NB4 (cell line): Measurements from ENCODE around the gene BFSP1.

Experiments
- DNase-seq: peaks from one replicate; pipeline ENCODE4 v3.0.0; 2010; ENCODE audit warnings: low read depth
- H3K4me3 ChIP-seq: one replicate; pipeline ENCODE4 v1.5.1; 2011; ENCODE audit warnings: mild to moderate bottlenecking, low read depth, low read length, moderate library complexity
- CTCF ChIP-seq: IDR thresholded peaks from one replicate; pipeline ENCODE4 v1.5.1; 2012; ENCODE audit warnings: low read depth, low read length
- MAX ChIP-seq: IDR thresholded peaks from 2 replicates; pipeline ENCODE4 v1.6.1; 2011; ENCODE audit warnings: low read depth, low read length
- MYC ChIP-seq: IDR thresholded peaks from 2 replicates; pipeline ENCODE4 v1.6.1; 2011; ENCODE audit warnings: low read depth, low read length
- POLR2A ChIP-seq: IDR thresholded peaks from 2 replicates; pipeline ENCODE4 v1.6.1; 2011; ENCODE audit warnings: mild to moderate bottlenecking; ENCODE audit not compliant: insufficient read length; ENCODE audit errors: extremely low read depth

The BFSP1 gene

GRCh38 chr20:17530716-17531664 lies at the start of gene BFSP1:
TSS of gene BFSP1 (minus strand) at chr20:17531379. CDS start at chr20:17531329, 50 bp downstream.
- TF ChIP-seq CTCF: no peak
- no peak for TF ChIP-seq POLR2A
- TF ChIP-seq MYC: no peak
- no peak for TF ChIP-seq MAX
- DNase-seq: peak; percentile 73
- H3K4me3 ChIP-seq: peak within 1 kb of the TSS; percentile 47

GRCh38 chr20:17580895-17581294 lies 49.7 kb upstream of the BFSP1 start:
- H3K4me3 ChIP-seq: no peak overlapping the region
- no peak for TF ChIP-seq CTCF
- no peak for TF ChIP-seq MAX
- no peak for TF ChIP-seq MYC
- no peak for TF ChIP-seq POLR2A
- DNase-seq: no peak

- no peak overlapping the region for H3K4me3 ChIP-seq
- TF ChIP-seq MAX (no peak), CTCF (no peak), POLR2A (no peak), MYC (no peak)
- no peak for DNase-seq
These were observed 48.3 kb upstream of the BFSP1 start for GRCh38 chr20:17579369-17580039.

GRCh38 chr20:17576215-17576614 lies 45.0 kb upstream of the BFSP1 start:
- H3K4me3 ChIP-seq: no peak overlapping the region
- no peak for TF ChIP-seq CTCF
- no peak for TF ChIP-seq POLR2A
- no peak for TF ChIP-seq MAX
- no peak for TF ChIP-seq MYC
- no peak for DNase-seq

- no peak overlapping the region for H3K4me3 ChIP-seq
- DNase-seq: no peak
- TF ChIP-seq CTCF (no peak), POLR2A (no peak), MYC (no peak), MAX (no peak)
These were observed 42.3 kb upstream of the BFSP1 start for GRCh38 chr20:17573463-17573862.
